ENCODE measurements around the gene PLCD4. TPM values are rescaled to one million over a fixed set of nuclear protein-coding genes. Genes with fewer than 3 reads are reported as not detected.
A peak's percentile ranks its signal among the peaks of the same experiment; 100 is the strongest.

PLCD4 gene
- total and polyA plus RNA-seq, 12 donors: 0.23 to 2.3 (median 0.94) TPM

GRCh38 chr2:218622606-218623365 lies 15.1 kb downstream of the PLCD4 start:
- no peak overlapping the region for H3K4me3 ChIP-seq
- no peaks in the 10 kb centered on the region for H3K9me3 ChIP-seq
- 46 to 47% methylated on average over 7 of the region's 7 CpGs for WGBS, 2 donors
- peaks cover 0 to 17% (median 5%) of the 10 kb centered on the region in 9 donors for H3K4me1 ChIP-seq
- peak overlapping the region in 1 of 10 donors; percentile 61 for H3K27ac ChIP-seq
- intact Hi-C loops (cut with DNase I): no loop called here
- no peaks in the 10 kb centered on the region for H3K27me3 ChIP-seq
- TF ChIP-seq CTCF (IDR thresholded peaks at IDR 0.05): no peak
- no peaks in the 10 kb centered on the region for H3K36me3 ChIP-seq
- ATAC-seq (peak in 5 of 8 donors; percentile 13 to 70 (median 39)), DNase-seq (no peak)

DNA sequence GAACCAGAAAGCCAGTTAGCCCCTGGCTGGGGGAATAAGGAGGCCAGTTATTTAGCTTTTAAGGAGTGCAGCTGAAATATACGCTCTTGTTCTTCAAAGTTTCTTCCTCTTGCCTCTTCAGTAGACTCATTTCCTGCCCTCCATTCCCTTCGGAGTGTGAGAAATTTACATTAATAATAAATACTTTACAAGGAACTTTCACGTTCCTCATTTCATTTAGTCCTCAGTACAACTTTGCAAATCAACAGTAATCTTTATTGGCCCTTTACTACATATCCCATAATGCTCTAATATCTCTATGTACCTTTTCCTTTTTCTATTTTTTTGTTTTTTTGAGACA lies 15.6 kb downstream of the PLCD4 start:
- intact Hi-C loops (cut with DNase I): no loop called here
- WGBS, 2 donors: 56 to 68% methylated on average over 3 of the region's 3 CpGs
- H3K27ac ChIP-seq: peak overlapping the region in 1 of 10 donors; percentile 61

GRCh38 chr2:218626369-218626768 lies 18.7 kb downstream of the PLCD4 start:
- no peaks in the 10 kb centered on the region for H3K36me3 ChIP-seq
- no peaks in the 10 kb centered on the region for H3K9me3 ChIP-seq
- H3K27me3 ChIP-seq: no peaks in the 10 kb centered on the region
- no peak for TF ChIP-seq CTCF (IDR thresholded peaks at IDR 0.05)
- no peak overlapping the region for H3K4me3 ChIP-seq
- 94 to 96% methylated on average over 4 of the region's 4 CpGs for WGBS, 2 donors
- intact Hi-C loops (cut with DNase I): no loop called here
- DNase-seq (no peak), ATAC-seq (no peak)
- no peak overlapping the region for H3K27ac ChIP-seq
- H3K4me1 ChIP-seq: peaks cover 0 to 17% (median 5%) of the 10 kb centered on the region in 9 donors

More for the DNA sequence above, 15.6 kb downstream of the PLCD4 start:
- no peaks in the 10 kb centered on the region for H3K36me3 ChIP-seq
- H3K9me3 ChIP-seq: no peaks in the 10 kb centered on the region
- TF ChIP-seq CTCF (IDR thresholded peaks at IDR 0.05): no peak
- no peak overlapping the region for H3K4me3 ChIP-seq
- H3K4me1 ChIP-seq: peaks cover 0 to 17% (median 5%) of the 10 kb centered on the region in 9 donors
- no peak for DNase-seq
- no peaks in the 10 kb centered on the region for H3K27me3 ChIP-seq
- no peak for ATAC-seq

- no peak for DNase-seq
- Histone ChIP-seq H3K27me3 (no peaks in the 10 kb centered on the region), H3K27ac (no peak overlapping the region), H3K36me3 (peaks cover 0 to 9% (median 0%) of the 10 kb centered on the region in 9 donors), H3K9me3 (no peaks in the 10 kb centered on the region), H3K4me1 (peaks cover 0 to 12% (median 0%) of the 10 kb centered on the region in 9 donors), H3K4me3 (no peak overlapping the region)
- intact Hi-C loops (cut with DNase I): no loop called here
- no peak for ATAC-seq
- WGBS, 2 donors: 95 to 97% methylated on average over 4 of the region's 4 CpGs
- no peak for TF ChIP-seq CTCF (IDR thresholded peaks at IDR 0.05)
Measured at GRCh38 chr2:218627939-218628338, 20.2 kb downstream of the PLCD4 start.
